Astrocyte (in vitro differentiated cells and primary cell): ENCODE data around the gene PEX3.

Source experiments
- CTCF ChIP-seq: IDR thresholded peaks from 2 replicates; pipeline ENCODE4 v1.5.1; 2011; ENCODE audit warnings: low read depth, mild to moderate bottlenecking, inconsistent platforms, low read length, moderate library complexity; ENCODE audit not compliant: insufficient read depth
- EZH2 ChIP-seq: IDR thresholded peaks from 2 replicates; pipeline ENCODE4 v1.6.1; 2012; ENCODE audit warnings: mild to moderate bottlenecking, low read length, inconsistent platforms; ENCODE audit not compliant: insufficient read depth

- TF ChIP-seq CTCF (no peak), EZH2 (no peak)
These were observed 77.1 kb downstream of the PEX3 start for GRCh38 chr6:143527677-143528076.
